WTC11 (cell line): ENCODE data around the gene RIBC2. TPM values are rescaled to one million over a fixed set of nuclear protein-coding genes. Genes with fewer than 3 reads are reported as not detected.

Source experiments
- ATAC-seq: fragments of 200-7000 bp; cut with Tn5 transposase; 2 replicates; pipeline ENCODE4 v1.10.0; 2021; ENCODE audit warnings: mild to moderate bottlenecking, moderate library complexity
- CTCF ChIA-PET: fragments of 300-600 bp; sonication (Branson Sonifier 250); formaldehyde crosslinking; loops from one replicate; lab custom pipeline; 2021; ENCODE audit warnings: antibody characterized with exemption; lab: Charles Lee
- POLR2A ChIA-PET: fragments of 350-600 bp; sonication (Branson Sonifier 250); formaldehyde crosslinking; loops from one replicate; lab custom pipeline; 2021; ENCODE audit warnings: antibody characterized with exemption; lab: Charles Lee
- DNase-seq: peaks from one replicate; pipeline ENCODE4 v3.0.0; 2021; ENCODE audit warnings: low spot score
- H3K27ac Mint-ChIP-seq: 2 replicates; pipeline ENCODE4 v1.8.0; 2021; ENCODE audit warnings: mixed read lengths
- H3K27me3 Mint-ChIP-seq: 2 replicates; pipeline ENCODE4 v1.8.0; 2021; ENCODE audit warnings: low read depth, mild to moderate bottlenecking, moderate library complexity, mixed read lengths
- H3K36me3 Mint-ChIP-seq: 2 replicates; pipeline ENCODE4 v1.8.0; 2021; ENCODE audit warnings: mixed read lengths
- H3K4me1 Mint-ChIP-seq: 2 replicates; pipeline ENCODE4 v1.8.0; 2022; ENCODE audit warnings: mixed read lengths
- H3K4me3 Mint-ChIP-seq: 2 replicates; pipeline ENCODE4 v1.8.0; 2021; ENCODE audit warnings: mild to moderate bottlenecking, moderate library complexity, mixed read lengths
- H3K9me3 Mint-ChIP-seq: 2 replicates; pipeline ENCODE4 v1.8.0; 2021; ENCODE audit warnings: mixed read lengths
- AR ChIP-seq: fragments of 250-450 bp; sonication (Bioruptor Pico); IDR thresholded peaks from 2 replicates; pipeline ENCODE4 v1.9.0; 2021; ENCODE audit warnings: mild to moderate bottlenecking
- ELF4 ChIP-seq: sonication (generic); formaldehyde crosslinking; IDR thresholded peaks from 2 replicates; pipeline ENCODE4 v1.8.1; 2022; ENCODE audit warnings: low read depth, mild to moderate bottlenecking, moderate library complexity, missing genetic modification reagents
- JUN ChIP-seq: sonication (generic); formaldehyde crosslinking; IDR thresholded peaks from 2 replicates; pipeline ENCODE4 v1.8.0; 2023; ENCODE audit warnings: mild to moderate bottlenecking, missing genetic modification reagents
- MLX ChIP-seq: sonication (generic); formaldehyde crosslinking; IDR thresholded peaks from 2 replicates; pipeline ENCODE4 v1.8.1; 2023; ENCODE audit warnings: mild to moderate bottlenecking, missing genetic modification reagents, moderate library complexity
- NFE2L1 ChIP-seq: sonication (generic); formaldehyde crosslinking; IDR thresholded peaks from 2 replicates; pipeline ENCODE4 v1.8.1; 2023; ENCODE audit warnings: missing genetic modification reagents
- NFYB ChIP-seq: sonication (generic); formaldehyde crosslinking; conservative IDR thresholded peaks from 2 replicates; pipeline ENCODE4 v1.8.0; 2022; ENCODE audit warnings: low read depth, missing genetic modification reagents
- NR2C2 ChIP-seq: sonication (generic); formaldehyde crosslinking; IDR thresholded peaks from 2 replicates; pipeline ENCODE4 v1.8.0; 2022; ENCODE audit warnings: mild to moderate bottlenecking, missing genetic modification reagents
- PRRX2 ChIP-seq: fragments of 250-450 bp; sonication (Bioruptor Pico); IDR thresholded peaks from 2 replicates; pipeline ENCODE4 v1.8.0; 2021; ENCODE audit warnings: mild to moderate bottlenecking
- SMAD4 ChIP-seq: sonication (generic); formaldehyde crosslinking; IDR thresholded peaks from 2 replicates; pipeline ENCODE4 v1.8.0; 2022; ENCODE audit warnings: mild to moderate bottlenecking, missing genetic modification reagents
- SOX15 ChIP-seq: fragments of 250-450 bp; sonication (Bioruptor Pico); IDR thresholded peaks from 2 replicates; pipeline ENCODE4 v1.9.0; 2021; ENCODE audit warnings: mild to moderate bottlenecking
- ZBTB21 ChIP-seq: sonication (generic); formaldehyde crosslinking; IDR thresholded peaks from 2 replicates; pipeline ENCODE4 v1.8.1; 2023; ENCODE audit warnings: mild to moderate bottlenecking, missing genetic modification reagents, borderline replicate concordance
- ZNF219 ChIP-seq: sonication (generic); formaldehyde crosslinking; IDR thresholded peaks from 2 replicates; pipeline ENCODE4 v1.8.0; 2023; ENCODE audit warnings: missing genetic modification reagents, mild to moderate bottlenecking, borderline replicate concordance
- ZNF281 ChIP-seq: sonication (generic); formaldehyde crosslinking; IDR thresholded peaks from 2 replicates; pipeline ENCODE4 v1.8.0; 2023; ENCODE audit warnings: mild to moderate bottlenecking, missing genetic modification reagents
- ZNF512 ChIP-seq: sonication (generic); formaldehyde crosslinking; IDR thresholded peaks from 2 replicates; pipeline ENCODE4 v1.8.1; 2022; ENCODE audit warnings: missing genetic modification reagents, borderline replicate concordance
- total RNA-seq: library from RNA; stranded (reverse); gene quantifications from 3 replicates; pipeline ENCODE4 v1.2.3, GENCODE V29; 2021
- TF ChIP-seq, protein P1 (sequence below): sonication (generic); formaldehyde crosslinking; IDR thresholded peaks from 2 replicates; pipeline ENCODE4 v1.8.0; 2022; ENCODE audit warnings: missing genetic modification reagents
- TF ChIP-seq, protein P2 (sequence below): sonication (generic); formaldehyde crosslinking; IDR thresholded peaks from 2 replicates; pipeline ENCODE4 v1.8.1; 2023; ENCODE audit warnings: mild to moderate bottlenecking, missing genetic modification reagents, borderline replicate concordance
- TF ChIP-seq, protein P3 (sequence below): sonication (generic); formaldehyde crosslinking; conservative IDR thresholded peaks from 2 replicates; pipeline ENCODE4 v1.8.1; 2023; ENCODE audit warnings: mild to moderate bottlenecking, low read depth, missing genetic modification reagents, moderate library complexity

Gene RIBC2
- total RNA-seq, 1 experiment from 2014 or later, result 2.4 TPM

GRCh38 chr22:45455212-45455611 is 41.7 kb downstream of the RIBC2 start (continued):
- no peak for TF ChIP-seq SMAD4 (CRISPR knock-in tag)
- TF ChIP-seq NR2C2 (CRISPR knock-in tag), result no peak
- no peak for TF ChIP-seq ZBTB21
- no peak for TF ChIP-seq ZNF512
- TF ChIP-seq AR, result no peak
- TF ChIP-seq SOX15 (CRISPR knock-in tag), result no peak
- no peak for TF ChIP-seq PRRX2 (CRISPR knock-in tag)
- TF ChIP-seq, all 79 proteins: peak for 0

- no peak for ATAC-seq
- ChIA-PET POLR2A (no interaction called here), CTCF (interaction anchor here (1.3 kb wide), 1 partner anchor 98 kb away, joined by 3 read pairs; no protein-coding TSS in a partner anchor)
- Mint-ChIP-seq H3K4me1 (no peaks in the 10 kb centered on the region), H3K36me3 (no peaks in the 10 kb centered on the region), H3K9me3 (no peaks in the 10 kb centered on the region), H3K4me3 (no peak overlapping the region), H3K27ac (no peak overlapping the region), H3K27me3 (no peaks in the 10 kb centered on the region)
- no peak for DNase-seq
- TF ChIP-seq ZNF219 (CRISPR knock-in tag) (no peak), NFYB (CRISPR knock-in tag) (no peak), ELF4 (no peak), SOX15 (CRISPR knock-in tag) (no peak), MLX (CRISPR knock-in tag) (no peak), JUN (CRISPR knock-in tag) (no peak), ZNF281 (CRISPR knock-in tag) (no peak), NFE2L1 (CRISPR knock-in tag) (no peak)
- TF ChIP-seq, protein P1, sequence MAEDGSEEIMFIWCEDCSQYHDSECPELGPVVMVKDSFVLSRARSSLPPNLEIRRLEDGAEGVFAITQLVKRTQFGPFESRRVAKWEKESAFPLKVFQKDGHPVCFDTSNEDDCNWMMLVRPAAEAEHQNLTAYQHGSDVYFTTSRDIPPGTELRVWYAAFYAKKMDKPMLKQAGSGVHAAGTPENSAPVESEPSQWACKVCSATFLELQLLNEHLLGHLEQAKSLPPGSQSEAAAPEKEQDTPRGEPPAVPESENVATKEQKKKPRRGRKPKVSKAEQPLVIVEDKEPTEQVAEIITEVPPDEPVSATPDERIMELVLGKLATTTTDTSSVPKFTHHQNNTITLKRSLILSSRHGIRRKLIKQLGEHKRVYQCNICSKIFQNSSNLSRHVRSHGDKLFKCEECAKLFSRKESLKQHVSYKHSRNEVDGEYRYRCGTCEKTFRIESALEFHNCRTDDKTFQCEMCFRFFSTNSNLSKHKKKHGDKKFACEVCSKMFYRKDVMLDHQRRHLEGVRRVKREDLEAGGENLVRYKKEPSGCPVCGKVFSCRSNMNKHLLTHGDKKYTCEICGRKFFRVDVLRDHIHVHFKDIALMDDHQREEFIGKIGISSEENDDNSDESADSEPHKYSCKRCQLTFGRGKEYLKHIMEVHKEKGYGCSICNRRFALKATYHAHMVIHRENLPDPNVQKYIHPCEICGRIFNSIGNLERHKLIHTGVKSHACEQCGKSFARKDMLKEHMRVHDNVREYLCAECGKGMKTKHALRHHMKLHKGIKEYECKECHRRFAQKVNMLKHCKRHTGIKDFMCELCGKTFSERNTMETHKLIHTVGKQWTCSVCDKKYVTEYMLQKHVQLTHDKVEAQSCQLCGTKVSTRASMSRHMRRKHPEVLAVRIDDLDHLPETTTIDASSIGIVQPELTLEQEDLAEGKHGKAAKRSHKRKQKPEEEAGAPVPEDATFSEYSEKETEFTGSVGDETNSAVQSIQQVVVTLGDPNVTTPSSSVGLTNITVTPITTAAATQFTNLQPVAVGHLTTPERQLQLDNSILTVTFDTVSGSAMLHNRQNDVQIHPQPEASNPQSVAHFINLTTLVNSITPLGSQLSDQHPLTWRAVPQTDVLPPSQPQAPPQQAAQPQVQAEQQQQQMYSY, result no peak
- TF ChIP-seq, protein P2, sequence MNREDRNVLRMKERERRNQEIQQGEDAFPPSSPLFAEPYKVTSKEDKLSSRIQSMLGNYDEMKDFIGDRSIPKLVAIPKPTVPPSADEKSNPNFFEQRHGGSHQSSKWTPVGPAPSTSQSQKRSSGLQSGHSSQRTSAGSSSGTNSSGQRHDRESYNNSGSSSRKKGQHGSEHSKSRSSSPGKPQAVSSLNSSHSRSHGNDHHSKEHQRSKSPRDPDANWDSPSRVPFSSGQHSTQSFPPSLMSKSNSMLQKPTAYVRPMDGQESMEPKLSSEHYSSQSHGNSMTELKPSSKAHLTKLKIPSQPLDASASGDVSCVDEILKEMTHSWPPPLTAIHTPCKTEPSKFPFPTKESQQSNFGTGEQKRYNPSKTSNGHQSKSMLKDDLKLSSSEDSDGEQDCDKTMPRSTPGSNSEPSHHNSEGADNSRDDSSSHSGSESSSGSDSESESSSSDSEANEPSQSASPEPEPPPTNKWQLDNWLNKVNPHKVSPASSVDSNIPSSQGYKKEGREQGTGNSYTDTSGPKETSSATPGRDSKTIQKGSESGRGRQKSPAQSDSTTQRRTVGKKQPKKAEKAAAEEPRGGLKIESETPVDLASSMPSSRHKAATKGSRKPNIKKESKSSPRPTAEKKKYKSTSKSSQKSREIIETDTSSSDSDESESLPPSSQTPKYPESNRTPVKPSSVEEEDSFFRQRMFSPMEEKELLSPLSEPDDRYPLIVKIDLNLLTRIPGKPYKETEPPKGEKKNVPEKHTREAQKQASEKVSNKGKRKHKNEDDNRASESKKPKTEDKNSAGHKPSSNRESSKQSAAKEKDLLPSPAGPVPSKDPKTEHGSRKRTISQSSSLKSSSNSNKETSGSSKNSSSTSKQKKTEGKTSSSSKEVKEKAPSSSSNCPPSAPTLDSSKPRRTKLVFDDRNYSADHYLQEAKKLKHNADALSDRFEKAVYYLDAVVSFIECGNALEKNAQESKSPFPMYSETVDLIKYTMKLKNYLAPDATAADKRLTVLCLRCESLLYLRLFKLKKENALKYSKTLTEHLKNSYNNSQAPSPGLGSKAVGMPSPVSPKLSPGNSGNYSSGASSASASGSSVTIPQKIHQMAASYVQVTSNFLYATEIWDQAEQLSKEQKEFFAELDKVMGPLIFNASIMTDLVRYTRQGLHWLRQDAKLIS (CRISPR knock-in tag), result no peak
- TF ChIP-seq, protein P3, sequence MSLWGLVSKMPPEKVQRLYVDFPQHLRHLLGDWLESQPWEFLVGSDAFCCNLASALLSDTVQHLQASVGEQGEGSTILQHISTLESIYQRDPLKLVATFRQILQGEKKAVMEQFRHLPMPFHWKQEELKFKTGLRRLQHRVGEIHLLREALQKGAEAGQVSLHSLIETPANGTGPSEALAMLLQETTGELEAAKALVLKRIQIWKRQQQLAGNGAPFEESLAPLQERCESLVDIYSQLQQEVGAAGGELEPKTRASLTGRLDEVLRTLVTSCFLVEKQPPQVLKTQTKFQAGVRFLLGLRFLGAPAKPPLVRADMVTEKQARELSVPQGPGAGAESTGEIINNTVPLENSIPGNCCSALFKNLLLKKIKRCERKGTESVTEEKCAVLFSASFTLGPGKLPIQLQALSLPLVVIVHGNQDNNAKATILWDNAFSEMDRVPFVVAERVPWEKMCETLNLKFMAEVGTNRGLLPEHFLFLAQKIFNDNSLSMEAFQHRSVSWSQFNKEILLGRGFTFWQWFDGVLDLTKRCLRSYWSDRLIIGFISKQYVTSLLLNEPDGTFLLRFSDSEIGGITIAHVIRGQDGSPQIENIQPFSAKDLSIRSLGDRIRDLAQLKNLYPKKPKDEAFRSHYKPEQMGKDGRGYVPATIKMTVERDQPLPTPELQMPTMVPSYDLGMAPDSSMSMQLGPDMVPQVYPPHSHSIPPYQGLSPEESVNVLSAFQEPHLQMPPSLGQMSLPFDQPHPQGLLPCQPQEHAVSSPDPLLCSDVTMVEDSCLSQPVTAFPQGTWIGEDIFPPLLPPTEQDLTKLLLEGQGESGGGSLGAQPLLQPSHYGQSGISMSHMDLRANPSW (CRISPR knock-in tag), result no peak
Observed at GRCh38 chr22:45455621-45456020, 42.1 kb downstream of the RIBC2 start.
